ENCODE measurements around the gene RSRC1. TPM values are rescaled to one million over a fixed set of nuclear protein-coding genes. Genes with fewer than 3 reads are reported as not detected.

RSRC1 gene
- total and polyA plus RNA-seq, 2 of the 8 experiments (the other 6 are each of a cell fraction or from before 2014, with no cell fraction given), result 2.0 to 27.9 TPM

DNA sequence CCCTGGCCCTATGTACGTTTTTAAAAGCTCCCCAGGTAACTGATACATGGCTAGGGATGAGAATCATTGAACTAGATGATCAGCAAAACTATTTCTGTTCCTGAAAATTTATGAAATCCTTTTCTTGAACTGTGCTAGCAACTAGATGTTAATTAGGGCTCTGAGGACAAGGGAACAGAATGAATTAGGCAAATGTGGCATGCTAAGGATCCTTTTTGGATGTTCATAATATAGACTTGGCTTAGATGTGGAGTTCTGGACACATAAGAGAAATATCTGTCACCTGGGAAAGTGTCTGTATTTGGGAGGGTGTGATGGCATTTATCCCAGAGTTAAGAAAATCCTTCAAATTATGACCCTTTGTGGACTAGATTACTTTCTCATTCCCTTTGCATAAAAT lies 71.2 kb downstream of the RSRC1 start (continued):
- TF ChIP-seq, protein P1, sequence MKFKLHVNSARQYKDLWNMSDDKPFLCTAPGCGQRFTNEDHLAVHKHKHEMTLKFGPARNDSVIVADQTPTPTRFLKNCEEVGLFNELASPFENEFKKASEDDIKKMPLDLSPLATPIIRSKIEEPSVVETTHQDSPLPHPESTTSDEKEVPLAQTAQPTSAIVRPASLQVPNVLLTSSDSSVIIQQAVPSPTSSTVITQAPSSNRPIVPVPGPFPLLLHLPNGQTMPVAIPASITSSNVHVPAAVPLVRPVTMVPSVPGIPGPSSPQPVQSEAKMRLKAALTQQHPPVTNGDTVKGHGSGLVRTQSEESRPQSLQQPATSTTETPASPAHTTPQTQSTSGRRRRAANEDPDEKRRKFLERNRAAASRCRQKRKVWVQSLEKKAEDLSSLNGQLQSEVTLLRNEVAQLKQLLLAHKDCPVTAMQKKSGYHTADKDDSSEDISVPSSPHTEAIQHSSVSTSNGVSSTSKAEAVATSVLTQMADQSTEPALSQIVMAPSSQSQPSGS (IDR thresholded peaks at IDR 0.05; ENCODE audit: low read length), result no peak
- TF ChIP-seq KDM1A (IDR thresholded peaks at IDR 0.05; ENCODE audit: borderline replicate concordance, low read length) (no peak), HDAC2 (IDR thresholded peaks at IDR 0.05; ENCODE audit: borderline replicate concordance in 1 of 2, low read depth in 2 of 2, low read length in 2 of 2) (no peak), CREB1 (IDR thresholded peaks at IDR 0.05) (no peak), SP1 (IDR thresholded peaks at IDR 0.05; ENCODE audit: low read depth, low read length) (no peak), RXRA (IDR thresholded peaks at IDR 0.05; ENCODE audit: insufficient read depth, low read depth, low read length) (no peak)

Data from H1 (cell line).